Thyroid gland (tissue), 4 donors: Measurements from ENCODE around the gene WDR7. TPM values are rescaled to one million over a fixed set of nuclear protein-coding genes. Genes with fewer than 3 reads are reported as not detected.

Experiments used
- DNase-seq, 2 donors: peaks; one replicate each; pipeline ENCODE4 v3.0.0-alpha.2; 2019
- H3K27ac ChIP-seq, 3 donors: fragments of 200-600 bp; sonication (generic); 1 replicate in 2 of 3; 2 replicates in 1 of 3; pipeline ENCODE4 v1.5.1; 2016 to 2019; ENCODE audit warnings: mild to moderate bottlenecking in 1 of 3, moderate library complexity in 1 of 3
- H3K27me3 ChIP-seq: fragments of 200-600 bp; sonication (generic); one replicate; pipeline ENCODE4 v1.5.1; 2019
- H3K36me3 ChIP-seq, 2 donors: fragments of 200-600 bp; sonication (generic); one replicate each; pipeline ENCODE4 v1.5.1; 2016 to 2019
- H3K4me1 ChIP-seq, 2 donors: fragments of 200-600 bp; sonication (generic); one replicate each; pipeline ENCODE4 v1.5.1; 2017 to 2019
- H3K4me3 ChIP-seq, 3 donors: fragments of 200-600 bp; sonication (generic); replicated peaks in 1 of 3; 1 replicate in 2 of 3; 2 replicates in 1 of 3; pipeline ENCODE4 v1.5.1; 2016; ENCODE audit warnings: mild to moderate bottlenecking in 1 of 3
- H3K9me3 ChIP-seq: fragments of 200-600 bp; sonication (generic); one replicate; pipeline ENCODE4 v1.5.1; 2017
- CTCF ChIP-seq, 6 experiments: fragments of 200-600 bp in 3 of 6; fragments of 450-650 bp in 3 of 6; sonication (generic) in 3 of 6; IDR thresholded peaks; one replicate each; pipeline ENCODE4 v1.5.1; 2016 to 2019; ENCODE audit warnings: antibody characterized with exemption in 6 of 6, mild to moderate bottlenecking in 2 of 6, inconsistent platforms in 1 of 6, moderate library complexity in 1 of 6
- POLR2A ChIP-seq, 2 donors: fragments of 450-650 bp; IDR thresholded peaks; one replicate each; pipeline ENCODE4 v1.6.1; 2017; ENCODE audit warnings: antibody characterized with exemption in 2 of 2, mild to moderate bottlenecking in 2 of 2, moderate library complexity in 1 of 2
- WGBS, 2 donors: methylation state at CpG; one replicate each; pipeline ENCODE4 v1.1.5; 2017; 5-methylcytosine and 5-hydroxymethylcytosine counted together
- intact Hi-C: fragments of 100-400 bp; cut with DNase I; formaldehyde crosslinking; loops from one replicate; pipeline ENCODE4 v1.15.1; 2023
- total RNA-seq, 4 donors: library from RNA; depleted of rRNA; stranded (reverse); fragments of >200 nt; gene quantifications; one replicate each; pipeline ENCODE4 v1.2.3, GENCODE V29; 2016

Gene WDR7
- total RNA-seq, 4 donors from 2014 or later = 42.0 to 88.8 (median 49.6) TPM

DNA sequence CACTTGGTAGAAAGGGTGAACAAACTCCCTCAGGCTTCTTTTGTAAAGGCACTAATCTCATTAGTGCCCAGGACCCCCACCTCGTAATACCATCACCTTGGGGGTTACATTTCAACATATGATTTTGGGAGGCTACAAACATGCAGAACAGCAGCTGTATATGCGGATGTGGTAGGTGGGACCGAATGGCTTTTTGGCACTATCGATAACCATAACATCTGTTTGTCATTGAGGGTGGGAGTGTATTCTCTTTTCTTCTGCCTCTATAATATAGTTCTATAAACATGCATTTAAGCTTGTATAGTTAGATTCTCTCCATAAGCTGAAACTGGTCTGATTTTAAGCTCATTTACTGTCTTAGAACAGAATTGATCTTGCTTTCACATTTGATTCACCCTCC is 256.6 kb downstream of the WDR7 start:
- WGBS, 2 donors = 87 to 94% methylated on average over 4 of the region's 4 CpGs
- Histone ChIP-seq H3K4me1 (no peaks in the 10 kb centered on the region), H3K27me3 (no peaks in the 10 kb centered on the region), H3K9me3 (no peaks in the 10 kb centered on the region), H3K4me3 (no peak overlapping the region), H3K27ac (no peak overlapping the region), H3K36me3 (no peaks in the 10 kb centered on the region)
- DNase-seq = no peak
- intact Hi-C loops = no loop called here
- no peak for TF ChIP-seq CTCF (IDR thresholded peaks at IDR 0.05)
- TF ChIP-seq POLR2A (IDR thresholded peaks at IDR 0.05) = no peak

GRCh38 chr18:56910237-56910636 is 259.1 kb downstream of the WDR7 start:
- H3K9me3 ChIP-seq = no peaks in the 10 kb centered on the region
- intact Hi-C loops = no loop called here
- no peak overlapping the region for H3K27ac ChIP-seq
- H3K36me3 ChIP-seq = no peaks in the 10 kb centered on the region
- H3K4me1 ChIP-seq = no peaks in the 10 kb centered on the region
- TF ChIP-seq POLR2A (IDR thresholded peaks at IDR 0.05) (no peak), CTCF (IDR thresholded peaks at IDR 0.05) (no peak)
- no peak overlapping the region for H3K4me3 ChIP-seq
- DNase-seq = no peak
- no peaks in the 10 kb centered on the region for H3K27me3 ChIP-seq

- Histone ChIP-seq H3K4me1 (no peaks in the 10 kb centered on the region), H3K4me3 (no peak overlapping the region), H3K27ac (no peak overlapping the region), H3K9me3 (no peaks in the 10 kb centered on the region), H3K27me3 (no peaks in the 10 kb centered on the region), H3K36me3 (no peaks in the 10 kb centered on the region)
- DNase-seq = no peak
- TF ChIP-seq POLR2A (IDR thresholded peaks at IDR 0.05) = no peak
- no peak for TF ChIP-seq CTCF (IDR thresholded peaks at IDR 0.05)
- 79 to 85% methylated on average over 4 of the region's 4 CpGs for WGBS, 2 donors
- intact Hi-C loops = no loop called here
Measured at GRCh38 chr18:56910967-56911366, 259.8 kb downstream of the WDR7 start.

GRCh38 chr18:56913941-56914340 is 262.8 kb downstream of the WDR7 start:
- WGBS, 2 donors = 66 to 74% methylated on average over 4 of the region's 4 CpGs
- Histone ChIP-seq H3K27ac (no peak overlapping the region), H3K27me3 (no peaks in the 10 kb centered on the region), H3K36me3 (no peaks in the 10 kb centered on the region), H3K9me3 (no peaks in the 10 kb centered on the region), H3K4me1 (no peaks in the 10 kb centered on the region), H3K4me3 (no peak overlapping the region)
- intact Hi-C loops = no loop called here
- no peak for DNase-seq
- TF ChIP-seq POLR2A (IDR thresholded peaks at IDR 0.05) = no peak
- no peak for TF ChIP-seq CTCF (IDR thresholded peaks at IDR 0.05)

GRCh38 chr18:56919190-56919589 is 268.0 kb downstream of the WDR7 start:
- Histone ChIP-seq H3K27ac (no peak overlapping the region), H3K27me3 (no peaks in the 10 kb centered on the region), H3K4me3 (no peak overlapping the region), H3K36me3 (no peaks in the 10 kb centered on the region), H3K9me3 (no peaks in the 10 kb centered on the region), H3K4me1 (peaks cover 0 to 9% of the 10 kb centered on the region in 2 donors)
- WGBS, 2 donors = 95% methylated on average over 1 of the region's 1 CpG
- no peak for DNase-seq
- TF ChIP-seq CTCF (IDR thresholded peaks at IDR 0.05) (no peak), POLR2A (IDR thresholded peaks at IDR 0.05) (no peak)
- intact Hi-C loops = no loop called here
